ENCODE data around the gene NDUFA3.

DNA sequence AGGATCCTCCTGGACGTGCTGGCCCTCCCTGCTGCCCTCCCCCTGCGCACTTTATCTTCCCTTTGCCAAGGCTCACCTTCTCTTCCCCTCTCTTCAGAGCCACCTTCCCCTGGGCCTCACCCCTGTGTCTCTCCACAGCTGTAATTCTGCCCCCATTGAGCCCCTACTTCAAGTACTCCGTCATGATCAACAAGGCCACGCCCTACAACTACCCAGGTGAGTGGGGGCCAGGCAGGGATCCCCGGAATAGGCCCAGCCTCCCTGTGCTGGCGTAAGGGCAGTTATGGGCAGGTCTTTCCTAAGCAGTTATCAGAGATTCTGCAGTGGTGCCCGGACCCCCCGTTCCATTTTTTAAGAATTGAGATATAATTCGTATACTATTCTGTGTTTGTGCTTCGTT lies 3.1 kb downstream of the NDUFA3 start:
- TF ChIP-seq, protein P1, sequence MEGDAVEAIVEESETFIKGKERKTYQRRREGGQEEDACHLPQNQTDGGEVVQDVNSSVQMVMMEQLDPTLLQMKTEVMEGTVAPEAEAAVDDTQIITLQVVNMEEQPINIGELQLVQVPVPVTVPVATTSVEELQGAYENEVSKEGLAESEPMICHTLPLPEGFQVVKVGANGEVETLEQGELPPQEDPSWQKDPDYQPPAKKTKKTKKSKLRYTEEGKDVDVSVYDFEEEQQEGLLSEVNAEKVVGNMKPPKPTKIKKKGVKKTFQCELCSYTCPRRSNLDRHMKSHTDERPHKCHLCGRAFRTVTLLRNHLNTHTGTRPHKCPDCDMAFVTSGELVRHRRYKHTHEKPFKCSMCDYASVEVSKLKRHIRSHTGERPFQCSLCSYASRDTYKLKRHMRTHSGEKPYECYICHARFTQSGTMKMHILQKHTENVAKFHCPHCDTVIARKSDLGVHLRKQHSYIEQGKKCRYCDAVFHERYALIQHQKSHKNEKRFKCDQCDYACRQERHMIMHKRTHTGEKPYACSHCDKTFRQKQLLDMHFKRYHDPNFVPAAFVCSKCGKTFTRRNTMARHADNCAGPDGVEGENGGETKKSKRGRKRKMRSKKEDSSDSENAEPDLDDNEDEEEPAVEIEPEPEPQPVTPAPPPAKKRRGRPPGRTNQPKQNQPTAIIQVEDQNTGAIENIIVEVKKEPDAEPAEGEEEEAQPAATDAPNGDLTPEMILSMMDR (conservative IDR thresholded peaks at IDR 0.05; ENCODE audit: low read length), result no peak
- TF ChIP-seq EZH2phosphoT487 (IDR thresholded peaks at IDR 0.05; ENCODE audit: borderline replicate concordance, low read depth, low read length), result no peak

Measured in OCI-LY7 (cell line).